HT-29 (cell line): ENCODE data around the gene SARM1. TPM values are rescaled to one million over a fixed set of nuclear protein-coding genes. Genes with fewer than 3 reads are reported as not detected.
A peak's percentile ranks its signal among the peaks of the same experiment; 100 is the strongest.

Experiments used
- DNase-seq: peaks from one replicate; pipeline ENCODE4 v3.0.0-alpha.2; 2015; ENCODE audit warnings: low spot score
- total RNA-seq: library from RNA; depleted of rRNA; stranded (reverse); fragments of >200 nt; shearing (Covaris generic); gene quantifications from 2 replicates; pipeline ENCODE4 v1.2.3, GENCODE V29; 2014

Gene SARM1
- total RNA-seq, 1 experiment from 2014 or later = 8.6 TPM

DNA sequence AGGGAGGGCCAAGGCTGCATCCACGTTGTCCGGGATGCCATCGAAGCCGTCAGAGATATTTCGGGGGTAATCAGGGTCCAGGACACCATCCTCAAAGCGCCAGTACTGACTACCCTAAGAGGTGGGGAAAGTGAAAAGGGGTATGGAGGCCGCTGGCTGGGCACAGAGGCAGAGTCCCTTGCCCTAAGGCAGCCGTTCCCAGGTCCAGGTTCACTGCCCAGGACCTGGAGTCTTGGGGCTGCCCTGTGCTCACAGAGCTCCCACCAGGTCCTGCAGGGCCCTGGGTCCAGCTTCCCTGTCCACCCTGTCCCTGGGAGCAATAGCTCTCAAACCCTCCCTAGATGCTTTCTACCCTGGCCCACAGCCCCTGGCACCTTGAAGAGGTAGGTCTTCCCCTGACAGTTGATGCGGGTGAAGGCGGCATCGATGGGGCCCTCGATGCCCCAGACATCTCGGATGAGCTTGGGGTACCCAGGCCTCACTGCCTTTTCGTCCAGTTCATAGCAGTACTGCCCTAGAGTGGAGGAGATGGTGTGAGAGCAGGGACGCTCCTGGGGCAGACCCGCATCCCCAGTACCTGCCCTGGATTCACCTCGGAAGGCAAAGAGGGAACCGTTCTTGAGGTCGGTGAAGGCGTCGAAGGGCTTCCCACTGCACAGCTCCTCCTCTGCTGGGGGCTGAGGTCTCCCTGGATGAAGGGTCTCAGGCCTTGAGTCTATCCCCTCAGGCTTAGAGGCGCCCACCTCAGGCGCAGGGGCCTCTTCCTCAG, 2.4 kb upstream of the SARM1 start:
- DNase-seq = no peak

DNA sequence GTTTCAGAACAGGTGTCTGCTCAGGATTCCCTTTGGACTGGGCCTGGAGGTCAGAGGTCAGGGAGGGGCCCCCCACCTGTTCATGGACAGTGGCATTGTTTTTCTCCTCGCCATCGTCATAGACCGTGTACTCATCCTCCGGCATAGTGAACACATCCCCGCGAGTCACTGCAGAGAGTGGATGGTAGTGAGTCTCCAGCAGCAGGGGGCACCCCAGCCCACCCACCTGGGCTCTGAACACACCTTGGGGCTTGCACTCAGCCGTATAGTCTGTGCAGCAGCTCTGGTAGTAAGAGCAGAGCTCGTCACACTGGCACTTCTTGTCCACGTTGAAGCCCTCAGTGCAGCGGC, 1.8 kb upstream of the SARM1 start:
- no peak for DNase-seq

DNA sequence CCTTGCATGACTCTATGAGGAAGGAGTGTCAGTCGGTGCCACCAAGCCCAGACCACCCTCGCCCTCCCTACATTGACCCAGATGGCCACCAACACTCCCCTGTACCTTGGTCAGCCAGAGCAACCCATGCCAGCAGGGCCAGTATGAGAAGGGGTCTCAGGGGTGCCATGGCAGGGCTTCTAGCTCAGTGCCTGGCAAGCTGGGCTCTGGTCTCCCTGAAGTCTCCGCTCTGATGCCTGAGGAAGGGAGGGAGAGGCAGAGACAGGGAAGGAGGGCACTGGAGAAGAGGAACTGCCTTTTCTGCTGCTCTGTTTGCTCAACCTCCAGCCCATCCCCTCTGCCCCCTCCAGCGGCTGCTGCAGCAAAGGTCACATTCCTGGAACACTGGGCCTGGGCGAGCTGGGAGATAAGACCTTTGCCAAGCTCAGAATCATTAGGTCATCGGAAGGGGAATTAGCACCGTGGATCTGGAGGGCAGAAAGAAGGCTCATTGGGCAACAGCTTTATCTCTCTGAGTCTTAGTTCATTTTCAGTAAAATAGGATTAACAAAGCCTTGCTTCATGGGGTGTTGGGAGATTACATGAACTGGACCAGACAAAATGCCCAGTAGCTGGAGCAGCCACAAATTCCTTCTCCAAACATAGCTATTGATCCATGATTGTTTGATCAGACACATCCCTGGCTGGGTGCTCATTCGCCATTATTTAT, 1.3 kb upstream of the SARM1 start, which contains the start of gene VTN:
TSS of gene VTN (minus strand) at position 273 of the 709 bp plus-strand sequence. CDS start at position 169, 104 bp downstream.
- no peak for DNase-seq

DNA sequence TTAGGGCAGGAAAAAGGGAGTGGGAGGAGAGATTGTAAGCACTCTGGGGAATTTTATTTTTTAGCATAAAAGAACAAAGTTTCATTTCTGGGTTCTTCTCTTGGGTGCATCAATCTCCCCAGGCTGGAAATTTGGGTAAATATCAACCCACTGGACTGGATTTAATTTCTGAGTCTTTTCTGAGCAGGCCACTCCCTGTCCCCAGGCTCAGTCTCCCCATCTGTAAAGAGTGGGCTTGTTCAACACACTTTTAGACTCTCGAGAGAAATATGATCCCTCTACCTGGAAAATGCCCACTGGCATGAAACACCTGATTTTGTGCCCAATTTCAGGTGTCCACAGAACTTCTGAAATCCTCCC, 770 bp upstream of the SARM1 start:
- no peak for DNase-seq

DNA sequence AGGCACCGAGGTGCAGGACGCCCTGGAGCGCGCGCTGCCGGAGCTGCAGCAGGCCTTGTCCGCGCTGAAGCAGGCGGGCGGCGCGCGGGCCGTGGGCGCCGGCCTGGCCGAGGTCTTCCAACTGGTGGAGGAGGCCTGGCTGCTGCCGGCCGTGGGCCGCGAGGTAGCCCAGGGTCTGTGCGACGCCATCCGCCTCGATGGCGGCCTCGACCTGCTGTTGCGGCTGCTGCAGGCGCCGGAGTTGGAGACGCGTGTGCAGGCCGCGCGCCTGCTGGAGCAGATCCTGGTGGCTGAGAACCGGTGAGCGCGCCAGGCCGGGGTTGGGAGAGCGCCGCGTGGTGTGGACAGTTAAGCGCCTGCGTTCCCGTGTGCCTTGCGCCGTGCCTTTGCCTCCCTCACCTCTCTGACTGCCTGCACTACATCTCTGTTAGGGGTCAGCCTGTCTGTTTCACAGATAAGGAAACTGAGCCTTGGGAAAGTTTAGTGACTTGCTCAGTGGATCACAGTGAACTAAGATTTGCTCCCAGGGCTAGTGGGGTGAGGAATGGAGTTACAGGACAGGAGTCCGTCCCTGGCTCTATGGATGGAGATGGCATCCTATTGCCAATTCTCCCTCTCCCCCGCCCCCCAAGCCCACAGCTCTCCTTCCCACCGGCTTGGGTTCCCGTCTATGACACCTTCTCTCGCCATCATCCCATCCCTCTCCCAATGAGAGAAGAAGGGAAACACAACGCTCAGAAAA, 880 bp downstream of the SARM1 start:
- DNase-seq = no peak

DNA sequence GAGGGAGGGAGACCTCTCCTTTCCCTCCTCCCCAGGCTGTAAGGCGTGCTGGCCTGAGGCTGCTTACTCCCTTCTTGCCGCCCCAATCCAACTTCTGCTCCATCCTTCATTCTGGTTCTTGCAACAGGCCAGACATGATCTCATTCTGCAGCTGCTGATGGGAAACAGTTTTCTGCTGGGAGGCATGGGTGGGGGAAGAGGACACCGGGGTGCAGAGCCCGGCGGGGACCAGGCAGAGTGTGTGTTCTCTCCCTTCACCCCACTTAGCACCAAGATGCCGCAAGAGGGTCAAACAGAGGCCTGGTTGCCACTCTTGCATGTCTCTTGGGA, 1.4 kb downstream of the SARM1 start:
- no peak for DNase-seq

DNA sequence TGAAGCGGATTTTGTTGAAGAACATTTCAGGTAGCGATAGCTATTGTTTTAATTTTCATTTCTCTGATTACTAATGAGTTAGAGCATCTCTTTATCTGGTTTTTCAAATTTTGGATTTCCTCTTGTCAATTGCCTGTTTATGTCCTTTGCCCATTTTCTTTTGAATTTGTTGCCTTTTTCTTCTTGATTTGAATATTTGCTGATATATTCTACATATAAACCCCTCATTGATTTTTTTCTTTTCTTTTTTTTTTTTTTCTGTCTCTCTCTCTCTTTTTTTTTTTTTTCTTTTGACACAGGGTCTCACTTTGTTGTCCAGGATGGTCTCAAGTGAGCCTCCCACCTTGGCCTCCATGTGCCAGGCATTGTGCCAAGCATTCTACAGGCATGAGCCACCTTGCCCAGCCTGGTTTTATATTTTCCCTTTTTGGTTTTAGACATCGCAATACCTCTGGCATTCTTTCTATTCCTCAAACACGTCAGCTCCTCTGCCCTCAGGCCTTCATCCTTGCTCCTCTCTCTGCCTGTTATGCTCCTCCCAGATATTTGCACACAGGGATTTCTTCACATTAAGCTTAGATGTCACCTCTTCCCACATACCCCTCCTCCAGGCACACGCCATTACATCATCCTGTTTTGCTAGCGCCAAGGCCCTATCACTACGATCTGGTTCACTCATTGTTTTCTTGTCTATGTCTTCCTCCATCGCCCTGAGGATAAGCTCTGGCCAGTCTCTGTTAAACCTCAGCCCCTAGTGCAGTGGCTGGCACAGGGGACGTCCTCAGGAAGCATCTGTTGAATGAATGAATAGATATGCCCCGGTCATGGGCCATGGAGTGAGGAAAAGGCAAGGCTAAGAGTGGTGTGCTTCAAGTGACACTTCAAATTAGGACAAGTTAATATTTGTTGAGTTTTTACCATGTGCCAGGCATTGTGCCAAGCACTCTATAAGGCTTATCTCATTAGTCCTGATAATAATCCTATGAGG, 8.6 kb downstream of the SARM1 start:
- DNase-seq = no peak

DNA sequence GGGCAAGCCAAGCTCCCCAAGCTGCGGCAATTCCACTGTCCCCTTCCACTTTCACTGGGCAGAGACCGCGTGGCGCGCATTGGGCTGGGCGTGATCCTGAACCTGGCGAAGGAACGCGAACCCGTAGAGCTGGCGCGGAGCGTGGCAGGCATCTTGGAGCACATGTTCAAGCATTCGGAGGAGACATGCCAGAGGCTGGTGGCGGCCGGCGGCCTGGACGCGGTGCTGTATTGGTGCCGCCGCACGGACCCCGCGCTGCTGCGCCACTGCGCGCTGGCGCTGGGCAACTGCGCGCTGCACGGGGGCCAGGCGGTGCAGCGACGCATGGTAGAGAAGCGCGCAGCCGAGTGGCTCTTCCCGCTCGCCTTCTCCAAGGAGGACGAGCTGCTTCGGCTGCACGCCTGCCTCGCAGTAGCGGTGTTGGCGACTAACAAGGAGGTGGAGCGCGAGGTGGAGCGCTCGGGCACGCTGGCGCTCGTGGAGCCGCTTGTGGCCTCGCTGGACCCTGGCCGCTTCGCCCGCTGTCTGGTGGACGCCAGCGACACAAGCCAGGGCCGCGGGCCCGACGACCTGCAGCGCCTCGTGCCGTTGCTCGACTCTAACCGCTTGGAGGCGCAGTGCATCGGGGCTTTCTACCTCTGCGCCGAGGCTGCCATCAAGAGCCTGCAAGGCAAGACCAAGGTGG, 9.8 kb downstream of the SARM1 start:
- DNase-seq = no peak

DNA sequence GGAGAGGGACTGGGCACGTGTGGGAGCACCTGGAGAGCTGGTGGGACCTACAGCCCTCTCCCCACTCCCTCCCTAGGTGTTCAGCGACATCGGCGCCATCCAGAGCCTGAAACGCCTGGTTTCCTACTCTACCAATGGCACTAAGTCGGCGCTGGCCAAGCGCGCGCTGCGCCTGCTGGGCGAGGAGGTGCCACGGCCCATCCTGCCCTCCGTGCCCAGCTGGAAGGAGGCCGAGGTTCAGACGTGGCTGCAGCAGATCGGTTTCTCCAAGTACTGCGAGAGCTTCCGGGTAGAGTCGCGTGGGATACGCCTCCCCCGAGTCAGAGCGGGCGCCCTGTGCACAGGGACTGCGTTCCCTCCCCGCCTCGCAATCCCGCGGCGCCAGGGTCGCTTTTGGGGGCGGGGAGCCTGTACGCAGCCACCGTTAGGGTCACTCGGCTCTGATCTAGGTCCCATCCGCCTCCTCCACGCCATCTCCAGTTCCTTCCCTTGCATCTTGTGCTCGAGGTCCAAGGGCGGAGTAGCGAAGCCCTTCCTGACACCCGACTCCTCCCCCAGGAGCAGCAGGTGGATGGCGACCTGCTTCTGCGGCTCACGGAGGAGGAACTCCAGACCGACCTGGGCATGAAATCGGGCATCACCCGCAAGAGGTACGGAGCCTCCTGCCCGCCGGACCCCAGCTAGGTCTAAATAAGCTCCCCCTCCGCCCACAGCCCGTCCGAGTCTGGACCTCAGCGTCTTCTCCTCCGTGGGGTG, 13.0 kb downstream of the SARM1 start:
- DNase-seq = peak; percentile 78

DNA sequence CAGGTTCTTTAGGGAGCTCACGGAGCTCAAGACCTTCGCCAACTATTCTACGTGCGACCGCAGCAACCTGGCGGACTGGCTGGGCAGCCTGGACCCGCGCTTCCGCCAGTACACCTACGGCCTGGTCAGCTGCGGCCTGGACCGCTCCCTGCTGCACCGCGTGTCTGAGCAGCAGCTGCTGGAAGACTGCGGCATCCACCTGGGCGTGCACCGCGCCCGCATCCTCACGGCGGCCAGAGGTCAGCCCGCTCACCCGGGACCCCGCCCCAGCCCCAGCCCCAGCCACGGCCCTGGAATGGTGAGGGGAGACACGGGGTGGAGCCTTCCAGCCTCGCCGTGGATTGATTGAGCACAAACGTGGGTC, 13.5 kb downstream of the SARM1 start:
- peak; percentile 62 for DNase-seq

DNA sequence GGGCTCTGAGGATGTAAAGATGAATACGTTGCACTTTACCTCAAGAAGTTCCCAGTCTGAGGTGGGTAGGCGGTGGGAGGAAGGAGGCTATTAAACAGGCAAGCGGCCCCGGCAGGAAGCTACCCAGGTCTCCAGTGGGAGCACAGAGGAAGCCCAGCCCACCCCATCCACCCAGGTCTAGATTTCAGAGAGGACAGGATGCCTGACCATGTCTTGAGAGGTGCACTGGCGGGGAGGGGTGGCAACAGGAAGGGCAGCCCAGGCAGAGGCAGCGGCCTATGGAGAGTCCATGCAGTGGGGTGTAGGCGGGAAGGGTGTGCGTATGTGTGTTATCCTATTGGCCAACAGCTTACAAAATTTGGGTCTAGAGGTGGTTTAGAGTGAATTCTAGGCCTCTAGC, 13.9 kb downstream of the SARM1 start:
- no peak for DNase-seq

DNA sequence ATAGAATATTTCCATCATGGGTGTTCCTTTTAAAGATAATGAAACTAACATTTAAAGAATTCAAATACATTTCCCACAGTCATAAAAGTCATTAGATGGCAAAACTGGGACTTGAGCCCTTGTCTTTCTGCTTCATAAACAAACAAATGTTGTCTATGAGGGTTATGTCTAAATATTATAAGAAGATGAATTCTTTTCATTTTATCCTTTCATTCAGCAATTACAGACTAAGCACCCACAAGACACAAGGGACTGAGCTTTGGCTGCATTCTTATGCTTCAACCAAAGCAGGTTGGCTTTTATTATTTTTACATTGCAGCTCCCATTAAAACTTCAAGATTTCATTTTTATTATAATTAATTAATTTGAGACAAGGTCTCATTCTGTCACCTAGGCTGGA, 14.9 kb downstream of the SARM1 start:
- no peak for DNase-seq

DNA sequence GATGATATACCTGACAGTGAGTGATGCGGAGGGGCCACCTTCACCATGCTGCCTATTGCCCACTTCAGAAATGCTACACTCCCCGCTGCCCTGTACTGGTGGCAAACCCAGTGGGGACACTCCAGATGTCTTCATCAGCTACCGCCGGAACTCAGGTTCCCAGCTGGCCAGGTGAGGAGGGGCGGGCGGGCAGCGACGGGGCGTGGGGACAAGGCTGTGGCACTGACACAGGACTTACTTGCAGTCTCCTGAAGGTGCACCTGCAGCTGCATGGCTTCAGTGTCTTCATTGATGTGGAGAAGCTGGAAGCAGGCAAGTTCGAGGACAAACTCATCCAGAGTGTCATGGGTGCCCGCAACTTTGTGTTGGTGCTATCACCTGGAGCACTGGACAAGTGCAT, 16.6 kb downstream of the SARM1 start:
- no peak for DNase-seq

DNA sequence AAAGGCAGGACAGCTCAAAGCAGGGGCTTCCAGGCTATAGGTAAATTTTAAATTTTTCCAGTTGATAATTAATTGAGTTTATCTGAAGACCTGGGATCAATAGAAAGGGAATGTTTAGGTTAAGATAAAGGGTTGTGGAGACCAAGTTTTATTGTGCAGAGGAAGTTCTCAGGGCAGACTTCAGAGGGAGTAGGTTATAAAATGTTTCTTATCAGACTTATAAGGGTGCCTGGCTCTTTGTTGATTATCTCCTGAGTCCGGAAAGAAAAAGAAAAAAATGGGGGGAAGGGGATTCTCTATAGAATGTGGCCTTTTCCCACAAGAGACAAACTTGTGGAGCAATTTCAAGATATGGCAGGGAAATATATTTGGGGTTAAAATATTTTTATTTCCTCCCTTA, 18.6 kb downstream of the SARM1 start:
- no peak for DNase-seq

DNA sequence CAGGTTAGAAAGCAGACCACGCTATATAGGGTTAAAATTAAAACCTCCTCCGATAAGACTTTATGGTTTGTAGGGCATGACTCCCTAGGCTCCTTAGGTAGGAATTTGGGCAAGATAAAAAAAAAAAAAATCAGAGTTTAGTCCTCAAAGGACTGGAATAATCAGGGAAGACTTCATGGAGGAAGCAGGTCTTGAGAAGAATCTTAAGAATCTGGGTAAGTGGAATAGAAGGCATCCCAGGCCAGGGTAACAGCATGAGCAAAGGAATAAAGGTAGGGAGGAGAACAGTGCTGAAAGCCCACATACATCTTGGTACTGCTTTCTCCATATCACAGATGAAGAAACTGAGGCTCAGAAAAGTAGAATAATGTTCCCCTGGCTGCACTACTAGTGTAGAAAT, 19.1 kb downstream of the SARM1 start:
- DNase-seq = no peak

DNA sequence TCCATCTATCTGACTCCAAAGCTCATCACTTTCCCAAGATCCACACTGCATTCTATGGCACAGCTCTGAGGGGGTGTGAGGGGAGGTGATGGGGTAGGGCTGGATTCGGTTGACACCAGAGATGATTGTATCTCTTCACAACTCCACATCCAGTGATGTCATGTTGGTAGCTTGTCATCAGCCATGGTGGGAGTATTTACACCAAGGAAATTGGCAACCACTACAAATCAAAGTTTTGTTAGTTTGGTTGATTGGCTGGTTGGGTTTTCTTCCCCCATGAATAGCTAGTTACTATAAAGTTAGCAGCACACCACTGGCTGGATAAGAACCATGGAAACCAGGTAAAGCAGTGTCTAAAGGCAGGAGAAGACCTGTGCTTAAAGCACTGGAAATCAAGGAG, 19.5 kb downstream of the SARM1 start:
- no peak for DNase-seq

DNA sequence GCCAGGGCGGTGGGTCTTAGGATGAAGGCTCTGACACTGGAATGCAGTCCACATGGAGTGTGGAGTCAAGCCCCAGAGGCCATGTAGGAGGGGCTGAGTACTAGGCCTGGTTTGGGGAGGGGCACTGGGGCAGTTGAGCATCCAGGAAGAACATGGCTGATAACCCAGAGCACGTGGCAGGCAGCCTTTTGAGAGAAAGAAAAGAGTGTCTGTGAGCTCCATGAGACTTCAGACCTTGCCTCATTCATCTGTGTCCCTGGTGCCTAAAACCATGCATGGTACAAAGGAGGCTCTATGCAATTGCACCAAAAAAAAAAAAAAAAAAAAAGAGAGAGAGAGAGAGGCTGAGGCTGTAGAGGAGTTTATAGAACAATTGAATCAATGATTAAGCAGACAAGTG, 19.9 kb downstream of the SARM1 start:
- DNase-seq = no peak

DNA sequence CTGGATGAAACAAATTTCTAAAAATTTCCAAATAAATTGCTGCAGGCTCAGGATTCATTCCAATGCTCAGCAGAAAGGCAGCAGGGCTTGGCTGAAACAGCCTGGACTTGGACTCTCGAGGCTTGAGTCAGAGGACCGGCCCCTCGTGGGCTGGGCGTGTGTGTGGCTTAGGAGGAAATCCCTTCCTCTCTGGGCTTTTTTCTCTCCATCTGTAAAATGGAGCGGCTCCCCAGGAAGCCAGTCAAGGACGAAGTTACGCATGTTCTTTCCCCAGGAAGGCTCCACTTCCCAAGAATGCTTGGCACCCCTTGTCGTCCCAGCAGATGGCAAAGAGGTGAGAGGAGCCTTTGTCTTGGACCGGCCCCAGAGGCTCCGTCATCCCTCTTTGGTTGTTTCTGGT, 21.0 kb downstream of the SARM1 start:
- no peak for DNase-seq

DNA sequence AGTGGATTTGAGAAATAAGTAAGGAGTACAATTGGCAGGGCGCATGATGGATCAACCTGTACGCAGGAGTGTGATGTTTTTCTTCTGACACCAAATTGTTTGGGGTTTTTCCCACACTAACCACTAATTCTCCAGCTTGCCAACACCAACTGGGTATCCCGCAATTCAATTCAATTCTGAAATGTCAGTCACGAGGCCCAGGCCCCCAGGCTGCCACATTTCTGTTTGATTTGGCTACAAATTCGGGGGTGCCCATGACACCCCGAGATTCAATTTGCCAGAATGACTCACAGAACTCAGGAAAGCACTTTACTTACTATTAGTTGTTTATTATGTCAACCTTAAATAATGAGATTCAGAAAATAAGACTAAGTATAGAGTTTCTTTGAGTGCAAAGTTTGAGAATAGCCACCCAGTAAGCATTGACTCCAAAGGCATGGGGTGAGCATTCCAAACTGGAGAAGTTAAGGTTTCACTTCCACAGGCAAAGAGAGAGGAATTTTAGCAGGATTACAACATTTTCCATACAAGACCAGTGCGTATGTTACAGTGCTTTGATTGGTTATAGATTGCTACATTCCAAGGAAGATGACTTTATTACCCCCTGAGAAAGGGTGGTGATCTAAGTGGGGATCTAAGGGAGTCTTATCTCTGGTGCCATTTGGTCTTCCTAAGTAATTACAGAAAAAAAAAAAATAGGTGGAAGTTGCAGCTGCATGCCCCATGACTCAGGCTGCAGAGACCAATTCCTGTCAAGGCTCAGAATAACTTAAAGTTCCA, 23.0 kb downstream of the SARM1 start:
- no peak for DNase-seq

DNA sequence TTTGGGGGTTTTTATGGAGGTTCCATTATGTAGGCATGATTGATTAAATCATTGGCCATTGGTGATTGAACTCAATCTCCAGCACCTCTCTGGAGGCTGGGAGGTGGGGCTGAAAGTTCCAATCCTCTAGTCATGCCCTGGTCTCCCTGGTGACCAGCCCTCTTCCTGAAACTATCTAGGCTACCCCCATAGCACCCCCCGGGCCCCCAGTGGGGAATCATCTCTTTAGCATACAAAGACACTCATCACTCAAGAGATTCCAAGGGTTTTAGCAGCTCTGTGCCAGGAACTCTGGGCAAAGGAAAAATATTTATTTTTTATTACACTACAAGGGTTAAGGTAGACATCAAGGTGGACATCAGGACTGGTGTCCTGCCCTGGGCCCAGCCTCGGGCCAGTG, 23.9 kb downstream of the SARM1 start:
- DNase-seq = no peak
